Measurements from ENCODE around the gene SLC2A4RG.

Gene SLC2A4RG

GRCh38 chr20:63699466-63700198 lies 39.9 kb upstream of the SLC2A4RG start:
- no peak for DNase-seq

DNA sequence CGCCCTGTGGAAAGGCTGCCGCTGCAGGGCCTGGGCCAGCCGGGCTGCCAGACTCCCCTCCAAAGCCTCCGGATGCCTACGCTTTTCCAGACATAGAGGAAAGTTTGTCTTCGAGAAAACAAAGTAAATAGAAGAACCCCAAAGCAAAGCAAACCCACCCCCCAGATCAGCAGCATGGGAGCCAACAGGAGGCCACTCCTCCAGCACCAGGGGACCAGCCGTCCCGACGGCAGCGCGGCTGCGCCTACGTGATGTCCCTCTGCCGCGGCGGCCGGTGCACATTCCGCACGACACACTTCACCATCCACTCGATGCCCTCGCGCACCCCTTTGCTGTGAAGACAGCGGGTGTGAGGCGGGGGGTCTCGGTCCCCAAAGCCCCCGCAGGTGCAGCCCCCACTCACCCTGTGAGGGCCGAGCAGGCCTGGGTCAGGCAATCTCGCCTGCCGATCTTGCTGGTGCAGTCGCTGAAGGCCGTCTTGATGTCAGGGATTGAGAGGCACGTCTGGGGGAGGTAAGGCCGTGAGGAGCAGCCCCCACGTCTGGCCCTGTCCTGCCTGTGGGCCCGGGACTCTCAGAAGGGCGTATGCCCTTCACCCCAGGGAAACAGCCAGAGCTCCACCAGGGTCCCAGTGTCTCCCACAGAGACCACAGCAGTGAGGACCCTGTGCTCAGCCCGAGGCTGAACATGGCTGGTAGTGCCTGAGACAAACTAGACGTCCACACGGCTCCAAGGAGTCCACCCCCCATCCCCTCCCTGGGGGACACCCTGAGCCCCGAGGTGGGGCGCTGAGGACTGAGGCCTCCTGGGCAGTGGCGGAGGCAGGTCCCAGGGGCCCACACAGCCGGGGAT lies 39.2 kb upstream of the SLC2A4RG start:
- DNase-seq, result no peak

- no peak for DNase-seq
Measured at GRCh38 chr20:63701051-63701328, 38.6 kb upstream of the SLC2A4RG start.

DNA sequence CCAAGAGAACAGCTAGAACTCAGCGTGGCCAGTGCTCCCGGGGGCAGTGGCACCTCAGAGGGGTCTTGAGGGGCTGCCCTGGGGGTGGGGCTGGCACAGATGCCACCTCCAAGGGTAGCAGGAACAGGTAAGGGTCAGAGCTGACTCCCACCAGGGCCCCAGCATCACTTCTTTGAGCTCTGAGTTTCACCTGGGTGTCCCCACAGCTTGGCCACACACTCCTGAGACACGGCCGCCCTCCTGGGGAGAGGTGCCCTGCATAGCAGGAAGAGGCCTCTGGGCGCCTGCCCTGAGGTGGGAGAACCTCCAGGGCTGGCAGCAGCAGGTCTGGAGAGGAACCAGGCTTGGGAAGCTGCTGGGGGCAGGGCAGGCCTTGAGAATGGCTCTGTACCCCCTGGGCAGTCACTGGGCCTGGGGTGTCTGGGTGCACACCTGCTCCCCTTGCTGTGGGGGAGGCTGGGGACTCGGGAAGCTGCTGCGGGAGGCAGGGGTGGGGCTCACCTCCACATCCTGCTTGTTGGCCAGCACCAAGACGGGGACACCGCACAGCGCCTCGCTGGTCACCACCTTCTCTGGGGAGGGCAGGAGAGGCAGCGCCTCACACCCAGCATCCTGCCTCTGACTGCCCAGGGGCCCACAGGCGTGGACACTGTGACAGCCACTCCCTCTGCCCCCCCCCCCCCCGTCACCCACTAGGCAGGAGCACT lies 38.1 kb upstream of the SLC2A4RG start:
- DNase-seq, result no peak

- no peak for DNase-seq
Measured at GRCh38 chr20:63702036-63702665, 37.4 kb upstream of the SLC2A4RG start.

DNA sequence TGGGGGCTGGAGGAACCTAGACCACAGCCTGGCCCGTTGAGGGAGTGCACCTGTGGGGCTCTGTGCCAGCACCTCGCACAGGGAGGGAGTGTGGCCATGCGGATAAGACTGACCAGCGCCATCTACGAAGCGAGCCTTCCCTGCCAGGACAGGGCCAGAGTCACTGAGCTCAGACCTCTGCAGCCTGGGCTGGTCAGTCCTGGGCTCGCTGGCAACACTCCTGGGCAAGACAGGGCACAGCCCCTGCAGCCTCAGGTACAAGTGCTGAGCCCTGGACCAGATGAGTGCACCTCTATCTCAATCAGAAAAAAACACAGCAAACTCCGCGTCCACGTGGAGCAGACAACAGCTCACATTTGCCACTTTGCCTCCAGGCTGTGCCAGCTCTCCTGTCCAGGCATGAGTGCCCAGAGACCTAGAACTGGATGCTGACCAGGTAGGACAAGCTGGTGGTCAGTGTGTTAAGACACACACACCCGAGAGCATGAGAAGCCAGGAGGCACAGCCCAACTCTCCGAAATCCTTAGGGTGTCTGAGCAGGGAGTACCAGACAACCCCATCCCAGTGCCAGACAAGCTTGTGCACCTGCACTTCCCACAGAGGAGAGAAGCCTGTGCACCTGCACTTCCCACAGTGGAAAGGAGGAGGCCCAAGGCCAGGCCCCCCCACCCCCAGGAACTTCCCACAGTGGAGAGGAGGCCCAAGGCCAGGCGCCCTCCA lies 36.7 kb upstream of the SLC2A4RG start:
- DNase-seq, result no peak

- DNase-seq, result no peak
Measured at GRCh38 chr20:63703471-63703975, 36.1 kb upstream of the SLC2A4RG start.

GRCh38 chr20:63703976-63704748 lies 35.4 kb upstream of the SLC2A4RG start:
- no peak for DNase-seq

DNA sequence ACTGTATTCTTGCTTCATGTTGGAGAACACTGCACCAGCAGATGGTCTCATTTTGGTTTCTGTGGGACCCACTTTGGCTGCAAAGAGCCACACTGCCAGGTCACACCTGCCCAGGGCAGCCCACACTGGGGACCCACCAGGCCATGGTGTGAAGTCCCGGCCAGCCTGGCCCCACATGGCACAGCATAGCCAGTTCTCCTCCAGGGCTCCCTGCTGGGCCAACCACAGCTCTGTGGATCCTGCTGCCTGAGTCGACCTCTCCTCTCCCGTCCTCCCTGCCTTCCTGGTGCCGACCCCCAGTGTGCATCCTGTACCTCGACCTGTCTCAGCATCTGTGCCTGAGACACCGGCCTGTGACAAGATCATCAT lies 34.8 kb upstream of the SLC2A4RG start:
- DNase-seq, result no peak

DNA sequence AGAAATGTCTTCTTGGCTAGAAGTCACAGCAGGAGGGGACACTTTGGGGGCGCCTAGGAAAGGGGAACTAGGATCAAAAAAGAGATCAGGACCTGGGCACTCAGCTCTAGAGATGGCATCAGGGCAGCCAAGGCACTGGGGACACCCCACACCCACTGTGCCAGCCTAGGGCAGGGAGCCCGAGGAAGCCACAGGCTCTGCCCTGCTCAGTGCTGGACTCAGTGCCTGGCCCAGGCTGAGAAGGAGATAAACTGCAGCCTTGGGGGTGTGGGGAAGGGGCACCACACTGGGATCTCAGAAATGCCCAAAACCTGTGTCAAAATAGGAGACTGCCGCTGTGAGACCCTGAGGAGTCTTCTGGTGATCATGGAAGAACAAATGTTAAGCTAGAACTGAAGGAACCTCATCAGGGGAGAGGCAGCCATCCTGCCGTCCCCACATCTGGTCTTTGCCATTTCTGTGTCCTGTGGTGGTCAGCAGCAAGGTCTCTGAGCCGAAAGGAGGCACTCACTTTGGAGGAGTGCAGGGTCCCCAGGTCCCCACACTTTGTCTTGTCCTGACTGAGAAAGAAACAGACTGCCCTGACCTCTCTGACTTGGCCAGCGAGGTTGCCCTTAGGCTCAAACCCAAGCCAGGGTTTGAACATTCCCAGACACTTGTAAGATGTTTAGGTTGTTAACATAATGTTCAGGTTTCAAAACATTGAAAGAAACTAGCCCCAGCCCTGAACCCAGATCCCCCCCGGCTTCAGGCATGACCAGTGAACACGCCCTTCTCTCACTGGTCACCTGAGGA lies 34.1 kb upstream of the SLC2A4RG start:
- no peak for DNase-seq

GRCh38 chr20:63706027-63706695 lies 33.4 kb upstream of the SLC2A4RG start:
- DNase-seq, result no peak

DNA sequence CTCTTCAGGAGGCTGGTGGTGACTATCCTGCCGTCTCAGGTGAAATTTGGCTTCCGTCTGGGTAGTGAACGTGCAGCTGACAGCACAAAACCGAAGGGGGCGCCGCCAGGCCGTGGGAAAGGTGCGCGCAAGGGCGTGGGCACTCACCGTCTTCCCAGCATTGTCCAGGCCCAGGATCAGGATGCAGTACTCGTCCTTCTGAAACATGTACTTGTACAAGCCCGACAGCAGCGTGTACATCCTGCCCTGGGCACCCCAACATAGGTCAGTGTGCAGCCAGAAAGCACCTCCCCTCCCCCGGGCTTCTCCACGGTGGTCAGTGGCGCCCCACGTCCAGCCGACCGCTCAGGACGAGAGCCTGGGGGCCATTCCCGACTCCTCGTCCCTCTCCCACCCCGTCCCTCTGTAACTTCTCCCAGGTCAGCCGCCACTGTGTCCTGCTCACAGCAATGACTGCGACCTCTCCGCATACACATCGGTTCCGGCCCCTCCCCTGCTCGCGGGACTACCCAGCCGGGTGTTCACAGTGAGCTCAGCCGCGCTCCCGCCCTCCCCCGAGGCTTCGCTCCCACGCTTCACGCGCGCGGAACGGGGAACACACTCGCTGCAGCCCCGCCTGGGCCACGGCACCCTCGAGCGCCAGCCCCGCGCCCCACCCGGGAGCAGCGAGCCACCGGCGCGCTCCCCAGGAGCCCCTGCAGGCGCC lies 32.6 kb upstream of the SLC2A4RG start:
- peak; percentile 60 to 78 for DNase-seq

- peak; percentile 87 for DNase-seq
Measured at GRCh38 chr20:63707558-63708300, 31.8 kb upstream of the SLC2A4RG start, which contains the start of the genes ARFRP1 and ZGPAT. Gene ARFRP1 (minus strand): TSS chr20:63707976. CDS start chr20:63707091, 885 bp downstream. Gene ZGPAT (plus strand): TSS chr20:63708039. CDS start chr20:63708581, 542 bp downstream.

- no peak for DNase-seq
Measured at GRCh38 chr20:63708301-63709148, 31.1 kb upstream of the SLC2A4RG start.

- no peak for DNase-seq
Measured at GRCh38 chr20:63709149-63709527, 30.4 kb upstream of the SLC2A4RG start.

GRCh38 chr20:63711085-63711645 lies 28.4 kb upstream of the SLC2A4RG start:
- no peak for DNase-seq

- DNase-seq, result no peak
Measured at GRCh38 chr20:63712191-63712590, 27.4 kb upstream of the SLC2A4RG start.
